Coronary artery (tissue), 2 donors: ENCODE results near the gene UBE2Q2.
"Not testable (repeated sequence)": the region's sequence is repeated elsewhere in the genome, so short reads cannot be mapped to it uniquely, and the experiment has no call there.

ENCODE experiments used
- DNase-seq: peaks from one replicate; pipeline ENCODE4 v3.0.0-alpha.2; 2017; ENCODE audit warnings: low spot score
- H3K27ac ChIP-seq, 2 donors: fragments of 200-600 bp; sonication (generic); one replicate each; pipeline ENCODE4 v1.5.1; 2016 to 2019
- H3K4me3 ChIP-seq: fragments of 200-600 bp; sonication (generic); 2 replicates; pipeline ENCODE4 v1.5.1; 2016; ENCODE audit warnings: mild to moderate bottlenecking, moderate library complexity
- CTCF ChIP-seq: fragments of 200-600 bp; sonication (generic); IDR thresholded peaks from one replicate; pipeline ENCODE4 v1.5.1; 2019; ENCODE audit warnings: antibody characterized with exemption

Gene UBE2Q2

GRCh38 chr15:75900577-75900976, 57.3 kb downstream of the UBE2Q2 start:
- TF ChIP-seq CTCF, result no peak
- Histone ChIP-seq H3K4me3 (no peak overlapping the region), H3K27ac (no peak overlapping the region)
- no peak for DNase-seq

- no peak overlapping the region for H3K27ac ChIP-seq
- no peak for DNase-seq
Observed at GRCh38 chr15:75902129-75902557, 58.9 kb downstream of the UBE2Q2 start.

GRCh38 chr15:75903331-75904239, 60.3 kb downstream of the UBE2Q2 start, which contains the start of gene FBXO22:
Gene FBXO22, plus strand, starts transcription at chr15:75903878. Its CDS starts 86 bp downstream, at chr15:75903964.
- peak; percentile 89 for DNase-seq
- no peak for TF ChIP-seq CTCF
- H3K4me3 ChIP-seq, result peak within 1 kb of the TSS; percentile 99
- H3K27ac ChIP-seq, result peak within 1 kb of the TSS; percentile 63 to 90

More at GRCh38 chr15:75902129-75902557, 58.9 kb downstream of the UBE2Q2 start:
- H3K4me3 ChIP-seq, result no peak overlapping the region
- no peak for TF ChIP-seq CTCF

GRCh38 chr15:75905231-75905630, 62.0 kb downstream of the UBE2Q2 start:
- DNase-seq, result no peak
- Histone ChIP-seq H3K27ac (no peak overlapping the region), H3K4me3 (no peak overlapping the region)
- TF ChIP-seq CTCF, result no peak

GRCh38 chr15:75910355-75910754, 67.1 kb downstream of the UBE2Q2 start:
- not testable (repeated sequence) for H3K4me3 ChIP-seq, H3K27ac ChIP-seq, DNase-seq

GRCh38 chr15:75916978-75917377, 73.7 kb downstream of the UBE2Q2 start:
- Histone ChIP-seq H3K27ac (no peak overlapping the region), H3K4me3 (no peak overlapping the region)
- TF ChIP-seq CTCF, result no peak
- no peak for DNase-seq

GRCh38 chr15:75918135-75918534, 74.9 kb downstream of the UBE2Q2 start:
- no peak for TF ChIP-seq CTCF
- H3K27ac ChIP-seq, result no peak overlapping the region
- H3K4me3 ChIP-seq, result no peak overlapping the region
- DNase-seq, result no peak
